Measurements from ENCODE around the gene C1QTNF12.
"Not testable (repeated sequence)": the region's sequence is repeated elsewhere in the genome, so short reads cannot be mapped to it uniquely, and the experiment has no call there.

- not testable (repeated sequence) for TF ChIP-seq CTCF, POLR2AphosphoS5 (IDR thresholded peaks at IDR 0.05)
Measured at GRCh38 chr1:1195726-1196125, 50.8 kb downstream of the C1QTNF12 start.

Measured in sigmoid colon (tissue), 4 donors.